LNCaP clone FGC (cell line): ENCODE measurements around the gene KRTAP19-4.

Source experiments
- DNase-seq: peaks from one replicate; pipeline ENCODE4 v3.0.0-alpha.2; 2011; ENCODE audit warnings: low read depth
- H3K4me3 ChIP-seq: 2 replicates; pipeline ENCODE4 v1.5.1; 2011; ENCODE audit warnings: mild to moderate bottlenecking, low read depth, low read length, control low read depth
- CTCF ChIP-seq: IDR thresholded peaks from 2 replicates; pipeline ENCODE4 v1.5.1; 2012; ENCODE audit warnings: mild to moderate bottlenecking; ENCODE audit not compliant: control insufficient read depth, insufficient read depth; ENCODE audit errors: extremely low read depth

KRTAP19-4 gene

GRCh38 chr21:30491963-30492428 lies 5.0 kb downstream of the KRTAP19-4 start, which contains the start of gene KRTAP19-3:
KRTAP19-3 (minus strand) TSS chr21:30492013; CDS start chr21:30491957, 56 bp downstream.
- no peak for TF ChIP-seq CTCF
- DNase-seq, result no peak
- no peak within 1 kb of the TSS for H3K4me3 ChIP-seq

GRCh38 chr21:30487336-30487735 lies 9.6 kb downstream of the KRTAP19-4 start, which contains the start of gene KRTAP19-2:
KRTAP19-2 (minus strand) TSS chr21:30487436; CDS start chr21:30487348, 88 bp downstream.
- TF ChIP-seq CTCF, result no peak
- H3K4me3 ChIP-seq, result no peak within 1 kb of the TSS
- DNase-seq, result no peak

GRCh38 chr21:30486180-30486579 lies 10.8 kb downstream of the KRTAP19-4 start:
- no peak for DNase-seq
- no peak overlapping the region for H3K4me3 ChIP-seq
- no peak for TF ChIP-seq CTCF

- no peak overlapping the region for H3K4me3 ChIP-seq
- DNase-seq, result no peak
- no peak for TF ChIP-seq CTCF
Measured at GRCh38 chr21:30482130-30482529, 14.8 kb downstream of the KRTAP19-4 start.

GRCh38 chr21:30480145-30480544 lies 16.8 kb downstream of the KRTAP19-4 start, which contains the start of gene KRTAP19-1:
KRTAP19-1 (minus strand) TSS chr21:30480367; CDS start chr21:30480317, 50 bp downstream.
- no peak for DNase-seq
- no peak for TF ChIP-seq CTCF
- no peak within 1 kb of the TSS for H3K4me3 ChIP-seq

GRCh38 chr21:30479259-30479658 lies 17.7 kb downstream of the KRTAP19-4 start:
- H3K4me3 ChIP-seq, result no peak overlapping the region
- TF ChIP-seq CTCF, result no peak
- no peak for DNase-seq

- H3K4me3 ChIP-seq, result no peak overlapping the region
- TF ChIP-seq CTCF, result no peak
- DNase-seq, result peak; percentile 91
Measured at GRCh38 chr21:30478004-30478403, 19.0 kb downstream of the KRTAP19-4 start.
